Measurements from ENCODE around the gene ZNF844. TPM values are rescaled to one million over a fixed set of nuclear protein-coding genes. Genes with fewer than 3 reads are reported as not detected.

Gene ZNF844
- total RNA-seq, 1 donor from 2014 or later: 1.6 TPM

DNA sequence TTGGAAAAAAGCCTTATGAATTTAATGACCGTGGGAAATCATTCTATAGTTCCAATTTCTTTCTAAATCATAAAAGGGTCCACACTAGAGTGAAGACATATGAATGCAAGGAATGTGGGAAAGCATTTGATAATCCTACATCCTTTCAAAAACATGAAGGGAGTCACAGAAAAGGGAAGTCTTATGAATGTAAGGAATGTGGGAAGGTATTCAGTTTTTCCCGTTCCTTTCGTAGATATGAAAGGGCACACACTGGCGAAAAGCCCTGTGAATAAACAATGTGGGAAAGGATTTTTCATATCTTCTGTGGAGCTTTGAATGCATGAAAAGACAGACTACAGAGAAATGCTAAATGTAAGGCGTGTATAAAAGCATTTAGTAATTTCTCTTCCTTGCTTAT is 48.6 kb downstream of the ZNF844 start:
- Histone ChIP-seq H3K4me3 (ENCODE audit: low read depth, low read length) (no peak overlapping the region), H3K27me3 (ENCODE audit: control insufficient read depth, insufficient read depth, low read length) (no peaks in the 10 kb centered on the region), H3K36me3 (ENCODE audit: control insufficient read depth, insufficient read depth, low read length) (no peaks in the 10 kb centered on the region)
- TF ChIP-seq CTCF (IDR thresholded peaks at IDR 0.05; ENCODE audit: insufficient read depth, low read length, severe bottlenecking): no peak
- FAIRE-seq (no peak), DNase-seq (ENCODE audit: low read depth) (no peak)

GRCh38 chr19:12117201-12117970 is 52.9 kb downstream of the ZNF844 start:
- no peak for TF ChIP-seq CTCF (IDR thresholded peaks at IDR 0.05; ENCODE audit: insufficient read depth, low read length, severe bottlenecking)
- no peak for DNase-seq (ENCODE audit: low read depth)
- Histone ChIP-seq H3K27me3 (ENCODE audit: control insufficient read depth, insufficient read depth, low read length) (no peaks in the 10 kb centered on the region), H3K4me3 (ENCODE audit: low read depth, low read length) (no peak overlapping the region), H3K36me3 (ENCODE audit: control insufficient read depth, insufficient read depth, low read length) (no peaks in the 10 kb centered on the region)
- no peak for FAIRE-seq

- FAIRE-seq: no peak
- Histone ChIP-seq H3K36me3 (ENCODE audit: control insufficient read depth, insufficient read depth, low read length) (no peaks in the 10 kb centered on the region), H3K4me3 (ENCODE audit: low read depth, low read length) (no peak overlapping the region), H3K27me3 (ENCODE audit: control insufficient read depth, insufficient read depth, low read length) (no peaks in the 10 kb centered on the region)
- DNase-seq (ENCODE audit: low read depth): peak; percentile 6
- TF ChIP-seq CTCF (IDR thresholded peaks at IDR 0.05; ENCODE audit: insufficient read depth, low read length, severe bottlenecking): peak; percentile 50
Measured at GRCh38 chr19:12126707-12127106, 62.2 kb downstream of the ZNF844 start.

Other genes starting within 250 kb of the ZNF844 start
- 0.53 and 1.7 TPM in 2 replicates for gene ZNF439, start 216.0 kb upstream of the ZNF844 start, total RNA-seq
- under 0.01 and 0.26 TPM in 2 replicates for gene ZNF69, start 176.9 kb upstream of the ZNF844 start, total RNA-seq
- gene ZNF700, start 139.6 kb upstream of the ZNF844 start, total RNA-seq: 9.5 and 10.0 TPM in 2 replicates
- 0.79 and 1.3 TPM in 2 replicates for gene ZNF763, start 99.7 kb upstream of the ZNF844 start, total RNA-seq
- 5.5 and 8.8 TPM in 2 replicates for gene ZNF433, start 29.1 kb upstream of the ZNF844 start, total RNA-seq
- gene ZNF878, start 11.8 kb upstream of the ZNF844 start, total RNA-seq: 0.13 TPM in 1 of 2 replicates, not detected in the other
- gene ZNF20, start 75.6 kb downstream of the ZNF844 start, total RNA-seq: 3.2 and 5.2 TPM in 2 replicates
- gene ZNF625, start 92.0 kb downstream of the ZNF844 start, total RNA-seq: 5.0 and 8.7 TPM in 2 replicates
- gene ZNF136, start 98.4 kb downstream of the ZNF844 start, total RNA-seq: 4.5 and 5.9 TPM in 2 replicates
- 7.4 and 10.5 TPM in 2 replicates for gene ZNF44, start 230.2 kb downstream of the ZNF844 start, total RNA-seq

Data from bronchial epithelial cell (primary cell).